AG04450 (cell line): ENCODE results near the gene PLCH2. TPM values are rescaled to one million over a fixed set of nuclear protein-coding genes. Genes with fewer than 3 reads are reported as not detected.

Experiments
- CTCF ChIA-PET: fragments of 300-600, 350-600 bp; formaldehyde crosslinking; extraction: SDS; loops from one replicate; lab custom pipeline; 2022; ENCODE audit warnings: antibody characterized with exemption, inconsistent platforms; lab: Charles Lee
- POLR2A ChIA-PET: fragments of 350-600 bp; formaldehyde crosslinking; extraction: SDS; loops from one replicate; lab custom pipeline; 2021; ENCODE audit warnings: antibody characterized with exemption, inconsistent platforms; lab: Yijun Ruan, JAX
- DNase-seq: peaks from one replicate; pipeline ENCODE4 v3.0.0-alpha.2; 2011; ENCODE audit warnings: low read depth, low spot score
- H3K27ac ChIP-seq: one replicate; pipeline ENCODE4 v1.5.1; 2012; ENCODE audit warnings: low read depth, low read length, control low read depth
- H3K27me3 ChIP-seq: one replicate; pipeline ENCODE4 v1.6.0; 2012; ENCODE audit warnings: low read length; ENCODE audit not compliant: control insufficient read depth, insufficient read depth
- H3K4me3 ChIP-seq: 2 replicates; pipeline ENCODE4 v1.5.1; 2011; ENCODE audit warnings: mild to moderate bottlenecking, low read depth, low read length, control low read depth
- H3K9me3 ChIP-seq: 2 replicates; pipeline ENCODE4 v1.5.1; 2012; ENCODE audit warnings: low read length; ENCODE audit not compliant: control insufficient read depth, insufficient read depth
- CTCF ChIP-seq: IDR thresholded peaks from 2 replicates; pipeline ENCODE4 v1.5.1; 2011; ENCODE audit warnings: low read depth, low read length, control low read depth, inconsistent platforms
- polyA plus RNA-seq: library from polyadenylated mRNA; depleted of rRNA; stranded (reverse); fragments of >200 nt; gene quantifications from 2 replicates; pipeline ENCODE4 v1.2.3, GENCODE V29; 2011

Gene PLCH2
- polyA plus RNA-seq, 1 experiment, result 0.06 TPM

GRCh38 chr1:2543543-2544092, 67.5 kb downstream of the PLCH2 start:
- Histone ChIP-seq H3K9me3 (no peaks in the 10 kb centered on the region), H3K27ac (no peak overlapping the region), H3K4me3 (no peak overlapping the region), H3K27me3 (peaks cover 5% of the 10 kb centered on the region)
- TF ChIP-seq CTCF, result no peak; the same call in 1 of the 2 replicates
- no peak for DNase-seq
- ChIA-PET CTCF (interaction anchor here (1.6 kb wide), 1 partner anchor 41 kb away, joined by 3 read pairs; no protein-coding TSS in a partner anchor), POLR2A (no interaction called here)

- ChIA-PET CTCF (interaction anchor here (1.6 kb wide), 1 partner anchor 40 kb away, joined by 3 read pairs; no protein-coding TSS in a partner anchor), POLR2A (no interaction called here)
- no peak for DNase-seq
- H3K4me3 ChIP-seq, result no peak overlapping the region
- no peaks in the 10 kb centered on the region for H3K9me3 ChIP-seq
- H3K27me3 ChIP-seq, result no peaks in the 10 kb centered on the region
- no peak for TF ChIP-seq CTCF
- H3K27ac ChIP-seq, result no peak overlapping the region
These were observed 68.2 kb downstream of the PLCH2 start for GRCh38 chr1:2544093-2544874.

- Histone ChIP-seq H3K27me3 (no peaks in the 10 kb centered on the region), H3K27ac (no peak overlapping the region), H3K4me3 (no peak overlapping the region), H3K9me3 (no peaks in the 10 kb centered on the region)
- DNase-seq, result no peak
- CTCF ChIA-PET, result interaction anchor here (1.6 kb wide), 1 partner anchor 40 kb away, joined by 3 read pairs; no protein-coding TSS in a partner anchor
- POLR2A ChIA-PET, result interaction anchor here (1.1 kb wide), 1 partner anchor 19 kb away, joined by 6 read pairs; the partner anchor contains the start of gene PANK4
- no peak for TF ChIP-seq CTCF
These were observed 69.0 kb downstream of the PLCH2 start for GRCh38 chr1:2544875-2545640.

GRCh38 chr1:2545754-2546514, 69.8 kb downstream of the PLCH2 start:
- H3K4me3 ChIP-seq, result peak overlapping the region; percentile 58
- ChIA-PET POLR2A (interaction anchor here (1.1 kb wide), 1 partner anchor 19 kb away, joined by 6 read pairs; the partner anchor contains the start of gene PANK4), CTCF (interaction anchor here (2.3 kb wide), 1 partner anchor 86 kb away, joined by 8 read pairs; no protein-coding TSS in a partner anchor)
- TF ChIP-seq CTCF, result no peak
- no peaks in the 10 kb centered on the region for H3K9me3 ChIP-seq
- peak overlapping the region; percentile 31 for H3K27ac ChIP-seq
- H3K27me3 ChIP-seq, result no peaks in the 10 kb centered on the region
- DNase-seq, result no peak
